GM19043 (cell line): ENCODE results near the gene ADAM11.

Source experiments
- ATAC-seq: cut with Tn5 transposase; IDR thresholded peaks from one replicate; pipeline ENCODE4 v1.9.1; 2021; ENCODE audit warnings: low read depth; ENCODE audit not compliant: unreplicated experiment

Gene ADAM11

GRCh38 chr17:44828919-44829522, 70.2 kb downstream of the ADAM11 start:
- ATAC-seq: no peak

GRCh38 chr17:44829523-44830358, 71.0 kb downstream of the ADAM11 start, which contains the start of gene GJC1:
TSS of gene GJC1 (minus strand) at chr17:44830287. CDS start at chr17:44805817, 24,470 bp downstream.
- ATAC-seq: no peak

- ATAC-seq: no peak
Observed at GRCh38 chr17:44830359-44831288, 71.8 kb downstream of the ADAM11 start.

- ATAC-seq: no peak
Observed at GRCh38 chr17:44831371-44831770, 72.6 kb downstream of the ADAM11 start.
